ENCODE measurements around the gene HMCN2.
"Not testable (repeated sequence)": the region's sequence is repeated elsewhere in the genome, so short reads cannot be mapped to it uniquely, and the experiment has no call there.

HMCN2 gene

GRCh38 chr9:130333041-130333711, 67.6 kb downstream of the HMCN2 start:
- no peak overlapping the region for H3K4me3 ChIP-seq (ENCODE audit: low read depth, low read length)
- no peak overlapping the region for H3K27ac ChIP-seq (ENCODE audit: low read depth, low read length)
- H3K9ac ChIP-seq (ENCODE audit: low read depth, low read length): no peak overlapping the region
- no peaks in the 10 kb centered on the region for H3K36me3 ChIP-seq (ENCODE audit: control insufficient read depth, insufficient read depth, low read length)
- no peaks in the 10 kb centered on the region for H3K4me1 ChIP-seq (ENCODE audit: control insufficient read depth, insufficient read depth, low read length)
- no peaks in the 10 kb centered on the region for H3K27me3 ChIP-seq (ENCODE audit: control insufficient read depth, insufficient read depth, low read length)
- no peaks in the 10 kb centered on the region for H3K9me3 ChIP-seq (ENCODE audit: control insufficient read depth, insufficient read depth, low read length)

GRCh38 chr9:130333712-130334062, 68.1 kb downstream of the HMCN2 start:
- H3K27me3 ChIP-seq (ENCODE audit: control insufficient read depth, insufficient read depth, low read length): no peaks in the 10 kb centered on the region
- no peak overlapping the region for H3K4me3 ChIP-seq (ENCODE audit: low read depth, low read length)
- H3K9ac ChIP-seq (ENCODE audit: low read depth, low read length): no peak overlapping the region
- no peaks in the 10 kb centered on the region for H3K36me3 ChIP-seq (ENCODE audit: control insufficient read depth, insufficient read depth, low read length)
- no peak overlapping the region for H3K27ac ChIP-seq (ENCODE audit: low read depth, low read length)
- H3K4me1 ChIP-seq (ENCODE audit: control insufficient read depth, insufficient read depth, low read length): no peaks in the 10 kb centered on the region
- no peaks in the 10 kb centered on the region for H3K9me3 ChIP-seq (ENCODE audit: control insufficient read depth, insufficient read depth, low read length)

GRCh38 chr9:130334915-130335314, 69.4 kb downstream of the HMCN2 start:
- Histone ChIP-seq H3K9me3 (ENCODE audit: control insufficient read depth, insufficient read depth, low read length) (no peaks in the 10 kb centered on the region), H3K9ac (ENCODE audit: low read depth, low read length) (no peak overlapping the region), H3K4me1 (ENCODE audit: control insufficient read depth, insufficient read depth, low read length) (no peaks in the 10 kb centered on the region), H3K27me3 (ENCODE audit: control insufficient read depth, insufficient read depth, low read length) (no peaks in the 10 kb centered on the region), H3K36me3 (ENCODE audit: control insufficient read depth, insufficient read depth, low read length) (no peaks in the 10 kb centered on the region), H3K4me3 (ENCODE audit: low read depth, low read length) (no peak overlapping the region), H3K27ac (ENCODE audit: low read depth, low read length) (no peak overlapping the region)

- Histone ChIP-seq H3K9ac (ENCODE audit: low read depth, low read length) (no peak overlapping the region), H3K9me3 (ENCODE audit: control insufficient read depth, insufficient read depth, low read length) (no peaks in the 10 kb centered on the region), H3K27me3 (ENCODE audit: control insufficient read depth, insufficient read depth, low read length) (no peaks in the 10 kb centered on the region), H3K27ac (ENCODE audit: low read depth, low read length) (no peak overlapping the region), H3K4me1 (ENCODE audit: control insufficient read depth, insufficient read depth, low read length) (no peaks in the 10 kb centered on the region), H3K4me3 (ENCODE audit: low read depth, low read length) (no peak overlapping the region), H3K36me3 (ENCODE audit: control insufficient read depth, insufficient read depth, low read length) (no peaks in the 10 kb centered on the region)
These were observed 70.6 kb downstream of the HMCN2 start for GRCh38 chr9:130336027-130336610.

- Histone ChIP-seq H3K4me3 (ENCODE audit: low read depth, low read length) (no peak overlapping the region), H3K36me3 (ENCODE audit: control insufficient read depth, insufficient read depth, low read length) (no peaks in the 10 kb centered on the region), H3K9ac (ENCODE audit: low read depth, low read length) (no peak overlapping the region), H3K27ac (ENCODE audit: low read depth, low read length) (no peak overlapping the region), H3K4me1 (ENCODE audit: control insufficient read depth, insufficient read depth, low read length) (no peaks in the 10 kb centered on the region), H3K9me3 (ENCODE audit: control insufficient read depth, insufficient read depth, low read length) (no peaks in the 10 kb centered on the region), H3K27me3 (ENCODE audit: control insufficient read depth, insufficient read depth, low read length) (no peaks in the 10 kb centered on the region)
These were observed 71.3 kb downstream of the HMCN2 start for GRCh38 chr9:130336885-130337284.

GRCh38 chr9:130337318-130337717, 71.8 kb downstream of the HMCN2 start:
- Histone ChIP-seq H3K4me1 (ENCODE audit: control insufficient read depth, insufficient read depth, low read length) (no peaks in the 10 kb centered on the region), H3K36me3 (ENCODE audit: control insufficient read depth, insufficient read depth, low read length) (no peaks in the 10 kb centered on the region), H3K4me3 (ENCODE audit: low read depth, low read length) (no peak overlapping the region), H3K9ac (ENCODE audit: low read depth, low read length) (no peak overlapping the region), H3K27me3 (ENCODE audit: control insufficient read depth, insufficient read depth, low read length) (no peaks in the 10 kb centered on the region), H3K9me3 (ENCODE audit: control insufficient read depth, insufficient read depth, low read length) (no peaks in the 10 kb centered on the region), H3K27ac (ENCODE audit: low read depth, low read length) (no peak overlapping the region)

- Histone ChIP-seq H3K9me3 (ENCODE audit: control insufficient read depth, insufficient read depth, low read length) (no peaks in the 10 kb centered on the region), H3K27me3 (ENCODE audit: control insufficient read depth, insufficient read depth, low read length) (no peaks in the 10 kb centered on the region), H3K4me3 (ENCODE audit: low read depth, low read length) (no peak overlapping the region), H3K27ac (ENCODE audit: low read depth, low read length) (no peak overlapping the region), H3K4me1 (ENCODE audit: control insufficient read depth, insufficient read depth, low read length) (no peaks in the 10 kb centered on the region), H3K9ac (ENCODE audit: low read depth, low read length) (no peak overlapping the region), H3K36me3 (ENCODE audit: control insufficient read depth, insufficient read depth, low read length) (no peaks in the 10 kb centered on the region)
These were observed 72.3 kb downstream of the HMCN2 start for GRCh38 chr9:130337784-130338380.

- not testable (repeated sequence) for H3K9ac ChIP-seq (ENCODE audit: low read depth, low read length); H3K4me3 ChIP-seq (ENCODE audit: low read depth, low read length); H3K4me1 ChIP-seq (ENCODE audit: control insufficient read depth, insufficient read depth, low read length); H3K9me3 ChIP-seq (ENCODE audit: control insufficient read depth, insufficient read depth, low read length); H3K27me3 ChIP-seq (ENCODE audit: control insufficient read depth, insufficient read depth, low read length); H3K27ac ChIP-seq (ENCODE audit: low read depth, low read length); H3K36me3 ChIP-seq (ENCODE audit: control insufficient read depth, insufficient read depth, low read length)
These were observed 73.3 kb downstream of the HMCN2 start for GRCh38 chr9:130338891-130339290.

GRCh38 chr9:130339306-130339705, 73.7 kb downstream of the HMCN2 start:
- H3K27ac ChIP-seq (ENCODE audit: low read depth, low read length): no peak overlapping the region
- H3K9ac ChIP-seq (ENCODE audit: low read depth, low read length): no peak overlapping the region
- H3K4me1 ChIP-seq (ENCODE audit: control insufficient read depth, insufficient read depth, low read length): no peaks in the 10 kb centered on the region
- no peak overlapping the region for H3K4me3 ChIP-seq (ENCODE audit: low read depth, low read length)
- H3K36me3 ChIP-seq (ENCODE audit: control insufficient read depth, insufficient read depth, low read length): no peaks in the 10 kb centered on the region
- H3K9me3 ChIP-seq (ENCODE audit: control insufficient read depth, insufficient read depth, low read length): no peaks in the 10 kb centered on the region
- no peaks in the 10 kb centered on the region for H3K27me3 ChIP-seq (ENCODE audit: control insufficient read depth, insufficient read depth, low read length)

- Histone ChIP-seq H3K27ac (ENCODE audit: low read depth, low read length) (no peak overlapping the region), H3K9me3 (ENCODE audit: control insufficient read depth, insufficient read depth, low read length) (no peaks in the 10 kb centered on the region), H3K9ac (ENCODE audit: low read depth, low read length) (no peak overlapping the region), H3K36me3 (ENCODE audit: control insufficient read depth, insufficient read depth, low read length) (no peaks in the 10 kb centered on the region), H3K4me1 (ENCODE audit: control insufficient read depth, insufficient read depth, low read length) (no peaks in the 10 kb centered on the region), H3K27me3 (ENCODE audit: control insufficient read depth, insufficient read depth, low read length) (no peaks in the 10 kb centered on the region), H3K4me3 (ENCODE audit: low read depth, low read length) (no peak overlapping the region)
These were observed 74.5 kb downstream of the HMCN2 start for GRCh38 chr9:130340011-130340410.

GRCh38 chr9:130340557-130340956, 75.0 kb downstream of the HMCN2 start:
- not testable (repeated sequence) for H3K9ac ChIP-seq (ENCODE audit: low read depth, low read length); H3K4me1 ChIP-seq (ENCODE audit: control insufficient read depth, insufficient read depth, low read length); H3K9me3 ChIP-seq (ENCODE audit: control insufficient read depth, insufficient read depth, low read length); H3K27me3 ChIP-seq (ENCODE audit: control insufficient read depth, insufficient read depth, low read length); H3K4me3 ChIP-seq (ENCODE audit: low read depth, low read length); H3K27ac ChIP-seq (ENCODE audit: low read depth, low read length); H3K36me3 ChIP-seq (ENCODE audit: control insufficient read depth, insufficient read depth, low read length)

All from HUES48 (cell line).